ENCODE measurements around the gene MTHFD1L.
"Not testable (repeated sequence)": the region's sequence is repeated elsewhere in the genome, so short reads cannot be mapped to it uniquely, and the experiment has no call there.

MTHFD1L gene

DNA sequence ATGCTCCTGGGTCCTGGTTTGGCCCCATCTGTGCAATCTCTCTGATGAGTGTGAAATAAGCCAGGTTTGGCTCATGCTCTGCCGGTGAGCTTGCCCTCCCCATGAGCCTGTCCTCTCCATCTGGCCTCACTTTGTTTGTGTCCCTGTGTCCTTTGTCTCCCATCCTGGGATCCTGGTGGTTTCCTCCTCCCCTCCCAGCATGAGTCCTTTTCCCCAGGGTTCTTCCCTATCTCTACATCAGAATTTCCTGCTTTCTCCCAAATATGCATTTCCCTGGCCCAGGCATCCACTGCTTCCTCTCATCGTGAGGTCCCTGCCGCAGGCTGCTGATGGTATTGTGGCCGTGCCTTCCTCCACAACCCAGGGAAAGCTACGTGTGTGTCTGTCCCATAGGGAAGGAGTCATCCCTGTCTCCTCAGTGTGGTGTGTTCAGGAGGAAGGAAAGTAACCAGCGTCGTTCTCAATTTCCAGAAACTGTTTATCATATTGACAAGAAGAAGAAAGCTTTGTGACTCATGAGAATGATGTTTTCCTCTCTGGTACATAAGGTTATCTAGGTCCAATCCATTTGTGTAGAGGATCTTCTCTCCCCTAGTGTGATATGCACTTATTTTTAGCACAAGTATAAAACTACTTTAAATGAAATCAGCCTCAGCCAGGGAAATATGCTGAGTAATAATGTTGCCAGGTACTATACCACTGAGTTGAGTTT lies 180.2 kb downstream of the MTHFD1L start:
- not testable (repeated sequence) for DNase-seq

GRCh38 chr6:151051164-151051563 lies 185.7 kb downstream of the MTHFD1L start:
- DNase-seq = no peak

DNA sequence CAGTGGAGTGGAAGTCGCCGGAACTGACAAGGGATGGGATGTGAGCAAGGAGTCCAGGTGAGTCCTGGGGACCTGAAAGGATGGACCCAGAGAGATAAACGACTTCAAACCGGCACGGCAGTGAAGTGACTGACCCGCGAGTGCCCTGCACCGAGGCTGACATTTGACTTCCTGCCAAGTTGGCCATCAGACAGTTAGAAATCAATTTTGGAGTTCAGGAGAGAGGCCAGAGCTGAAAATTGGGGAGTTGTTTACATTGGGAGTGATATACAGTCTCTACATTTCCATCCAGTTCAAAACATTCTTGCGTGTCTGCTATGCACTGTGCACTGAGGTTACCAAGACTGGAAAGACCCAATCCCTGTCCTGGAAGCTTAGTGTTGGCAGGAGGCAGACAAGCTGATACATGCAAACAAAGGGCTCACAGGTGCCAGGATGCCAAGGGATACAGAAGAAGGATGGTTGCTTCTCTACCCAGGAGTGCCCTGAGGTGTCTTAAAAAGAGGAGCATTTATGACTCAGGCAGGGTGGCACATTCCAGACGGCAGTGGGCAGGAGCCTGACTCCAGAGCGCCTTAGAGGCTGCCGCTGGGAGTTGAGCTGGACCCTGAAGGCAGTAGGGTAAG lies 186.6 kb downstream of the MTHFD1L start:
- no peak for DNase-seq

DNA sequence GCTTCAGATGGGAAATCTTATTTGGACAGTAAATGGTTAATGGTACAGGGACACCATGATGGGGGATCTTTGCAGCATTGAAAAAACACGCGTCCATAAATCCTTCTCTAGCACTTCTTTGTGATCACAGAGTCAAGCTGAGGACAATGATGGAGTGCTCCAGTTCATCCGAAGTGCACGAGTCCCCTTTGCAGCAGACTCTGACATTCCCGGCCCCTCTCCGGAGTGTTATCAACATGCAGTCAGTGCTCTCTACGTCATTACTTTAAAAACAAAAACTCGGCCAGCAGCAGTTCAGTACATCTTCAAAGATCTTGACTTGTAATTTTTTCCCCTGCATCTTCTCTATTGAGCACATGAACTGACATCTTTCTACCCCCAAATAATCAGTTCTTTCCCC lies 188.8 kb downstream of the MTHFD1L start:
- no peak for DNase-seq

DNA sequence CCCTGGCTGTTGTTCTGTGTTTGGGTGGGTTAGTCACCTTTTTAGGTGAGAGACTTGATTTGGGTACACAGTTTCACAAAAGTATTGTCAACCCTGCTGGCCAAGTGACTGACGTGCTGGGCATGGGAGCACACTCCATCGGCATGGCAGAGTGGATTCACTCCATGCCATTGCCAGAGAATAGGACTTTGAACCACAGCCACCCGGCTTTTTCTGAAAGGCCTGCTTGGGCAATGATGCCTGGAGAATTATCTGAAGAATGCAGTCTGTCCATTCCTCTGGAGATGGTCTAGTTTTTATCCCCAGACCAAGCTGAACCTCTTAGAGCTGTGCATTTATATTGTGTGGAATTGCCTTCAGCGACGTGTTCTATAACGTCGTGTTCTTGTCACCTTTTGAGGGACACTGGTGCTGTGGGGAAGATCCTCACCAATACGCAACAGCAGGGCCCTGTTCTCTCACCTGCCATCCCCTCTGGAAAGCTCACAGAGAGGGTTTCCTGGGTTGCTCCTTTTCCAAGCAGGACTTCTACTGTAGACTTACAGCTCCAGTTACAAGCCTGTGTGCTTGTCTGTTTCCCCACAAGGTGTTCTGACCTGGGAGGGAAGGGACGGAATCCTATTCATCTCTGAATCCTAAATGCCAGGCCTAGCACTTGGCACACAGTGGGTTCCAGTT lies 190.9 kb downstream of the MTHFD1L start:
- no peak for DNase-seq

- DNase-seq = no peak
These were observed 191.6 kb downstream of the MTHFD1L start for GRCh38 chr6:151057061-151057460.

GRCh38 chr6:151058021-151058733 lies 192.7 kb downstream of the MTHFD1L start:
- DNase-seq = no peak

DNA sequence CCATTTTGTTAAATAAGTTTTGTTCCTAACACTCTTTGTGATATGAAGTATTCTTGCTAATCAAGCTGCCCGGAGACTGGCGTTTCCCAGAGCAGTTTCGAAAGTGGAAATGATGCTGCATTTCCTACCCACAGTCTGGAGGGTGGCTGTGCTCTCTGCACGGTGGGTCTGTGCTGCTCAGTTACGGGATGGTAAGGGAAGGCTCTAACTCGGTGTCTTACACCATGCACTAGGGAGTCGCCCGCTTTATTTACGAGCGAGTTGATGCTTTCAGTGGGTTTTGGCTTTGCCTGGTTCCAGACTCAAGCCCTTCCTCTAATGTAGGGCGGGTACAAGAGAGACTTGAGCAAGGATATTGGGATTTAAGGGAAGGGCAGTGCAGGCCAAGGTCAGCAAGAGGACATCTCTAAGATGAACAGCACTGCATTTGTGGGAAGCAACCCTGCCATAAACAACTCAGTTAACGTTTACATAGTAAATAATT lies 194.2 kb downstream of the MTHFD1L start:
- peak; percentile 75 for DNase-seq

DNA sequence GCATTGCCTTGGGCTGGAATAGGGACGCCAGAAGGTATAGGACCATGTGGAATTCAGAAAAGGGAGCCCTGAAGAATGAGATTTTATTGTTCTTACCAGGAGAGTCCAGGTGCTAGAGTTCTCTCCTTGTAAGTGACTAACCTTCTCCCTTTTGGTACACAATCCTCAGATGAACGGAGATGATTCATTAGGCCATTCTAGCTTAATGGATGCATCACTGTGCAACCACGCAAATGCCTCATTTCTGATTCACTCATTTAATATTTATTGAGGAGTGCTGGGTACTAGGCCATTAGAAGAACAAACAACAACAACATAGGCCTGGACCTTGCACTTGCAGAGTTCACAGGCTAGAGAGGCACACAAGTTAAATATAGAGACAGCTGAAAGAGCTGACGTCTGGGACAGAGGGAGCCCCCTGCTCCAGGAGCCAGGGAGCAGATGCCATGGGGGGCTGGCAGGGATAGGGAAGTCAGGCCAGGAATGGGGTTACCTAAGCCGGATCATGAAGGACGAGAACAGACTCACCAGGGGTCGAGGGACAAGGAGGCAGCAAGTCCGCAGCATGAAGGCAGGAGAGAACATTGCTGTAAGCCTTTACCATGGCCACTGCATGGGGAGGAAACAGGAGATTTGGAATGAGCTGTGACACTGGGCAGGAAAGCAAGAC lies 194.7 kb downstream of the MTHFD1L start:
- DNase-seq = no peak

- no peak for DNase-seq
These were observed 195.4 kb downstream of the MTHFD1L start for GRCh38 chr6:151060766-151061531.

DNA sequence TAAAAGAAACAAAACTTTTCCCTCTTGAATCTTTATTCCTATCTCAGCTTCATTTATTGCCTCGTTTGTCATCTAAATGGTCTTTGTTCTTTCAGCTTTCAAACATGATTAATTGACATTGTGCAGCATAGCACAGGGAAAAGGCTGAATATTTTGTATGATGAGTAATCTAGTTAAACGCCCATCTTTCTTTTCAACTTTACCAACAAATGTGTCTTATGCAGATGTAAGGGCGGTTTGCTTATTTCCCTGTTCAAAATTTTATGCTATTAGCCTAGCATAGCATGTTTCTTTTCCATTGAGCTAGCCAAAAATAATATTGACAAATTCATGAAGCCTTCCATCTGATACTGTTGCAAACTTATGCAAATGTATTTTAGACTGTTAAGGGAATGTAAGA lies 197.8 kb downstream of the MTHFD1L start:
- DNase-seq = no peak

GRCh38 chr6:151063842-151064647 lies 198.5 kb downstream of the MTHFD1L start:
- no peak for DNase-seq

DNA sequence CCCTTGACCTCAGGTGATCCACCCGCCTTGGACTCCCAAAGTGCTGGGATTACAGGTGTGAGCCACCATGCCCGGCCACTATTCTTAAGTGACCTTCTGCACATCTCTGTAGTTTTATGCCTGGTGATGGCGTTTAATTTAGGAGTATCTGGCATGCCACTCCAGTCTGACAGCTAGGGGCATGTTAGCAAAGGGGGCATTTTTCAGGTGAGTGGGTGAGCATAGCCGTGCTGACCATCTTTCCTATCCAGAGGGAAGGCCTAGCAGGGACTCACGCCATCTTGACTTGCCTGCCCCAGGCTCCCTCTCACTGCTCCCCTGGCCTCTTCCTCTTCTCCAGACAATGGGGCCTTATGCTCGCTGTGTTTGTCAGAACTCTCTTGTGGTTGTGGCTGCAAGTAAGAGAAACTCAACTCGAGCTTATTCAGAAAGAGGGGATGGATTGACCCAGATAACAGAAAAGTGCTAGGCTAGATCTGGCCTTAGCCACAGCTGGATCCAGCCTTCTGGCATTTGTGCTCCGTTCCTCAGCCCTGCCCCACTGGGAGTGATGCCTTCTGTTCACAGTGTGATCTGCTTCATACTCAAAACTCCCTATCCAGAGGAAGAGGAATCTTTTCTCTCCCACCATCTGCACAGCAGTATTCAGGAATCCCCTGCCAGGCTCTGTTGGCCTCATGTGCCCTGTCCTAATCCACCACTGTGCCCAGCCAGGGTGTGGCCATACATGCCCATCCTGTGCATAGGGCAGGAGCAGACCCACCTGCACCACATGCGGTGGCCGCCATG lies 199.7 kb downstream of the MTHFD1L start:
- no peak for DNase-seq

DNA sequence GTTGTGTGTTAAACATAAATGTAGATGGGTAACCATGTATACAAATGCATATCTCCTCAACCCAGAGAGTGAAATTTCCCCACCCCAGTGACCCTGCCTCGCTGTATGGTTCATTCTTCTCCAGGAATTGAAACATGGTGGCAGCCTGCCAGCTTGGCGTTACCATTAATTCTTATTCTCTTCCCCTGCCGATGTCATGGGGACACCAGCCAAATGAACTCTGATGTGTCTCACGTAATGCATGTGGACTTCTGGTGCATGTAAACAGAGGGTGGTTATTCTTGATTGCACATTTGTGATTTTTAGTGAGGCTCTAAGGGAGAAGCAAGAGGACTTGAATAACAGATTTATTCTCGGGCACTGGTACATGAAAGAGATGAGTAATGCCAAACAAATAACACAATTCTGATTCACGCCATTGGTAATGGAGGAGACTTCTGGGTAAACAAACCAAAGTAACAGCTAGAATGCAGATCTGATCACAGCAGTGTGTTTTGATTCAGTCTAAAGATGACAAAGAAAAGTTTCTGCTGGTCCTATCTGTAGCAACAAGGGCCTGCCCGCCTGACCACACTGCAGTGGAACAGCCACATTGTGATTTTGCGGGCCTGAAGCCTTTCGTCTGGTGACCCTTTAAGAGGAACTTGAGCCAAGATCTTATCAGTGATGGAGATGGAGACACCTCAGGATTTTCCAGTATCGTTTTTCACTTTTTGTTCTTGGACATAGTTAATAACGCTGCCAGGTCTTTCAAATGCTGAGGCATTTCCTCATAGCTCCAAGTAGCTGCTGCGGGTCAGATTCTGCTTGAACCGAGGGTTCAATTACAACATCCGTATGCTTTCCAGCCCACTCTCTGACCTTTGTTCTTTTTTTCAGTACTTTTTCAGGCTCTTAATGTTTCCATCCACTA lies 202.4 kb downstream of the MTHFD1L start:
- no peak for DNase-seq

GRCh38 chr6:151068761-151069312 lies 203.3 kb downstream of the MTHFD1L start:
- no peak for DNase-seq

DNA sequence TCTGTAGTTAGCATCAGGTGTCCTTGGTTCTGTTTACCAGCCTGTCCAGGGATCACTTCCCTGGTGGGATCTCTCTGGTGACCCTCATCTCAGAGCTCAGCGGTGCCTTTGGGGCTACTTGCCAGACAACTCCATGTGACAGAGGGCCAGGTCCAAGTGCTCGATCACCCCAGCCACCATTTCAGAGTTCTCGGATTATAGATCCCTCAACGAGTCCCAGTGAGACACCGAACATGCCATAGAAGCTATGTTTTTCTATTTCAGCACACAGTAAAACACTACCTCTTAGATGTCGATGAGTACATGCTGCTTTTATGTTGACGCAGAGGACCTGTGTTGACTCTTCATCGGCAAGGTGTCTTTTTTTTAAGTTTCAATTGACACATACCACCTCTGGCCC lies 204.1 kb downstream of the MTHFD1L start:
- DNase-seq = no peak

GRCh38 chr6:151070631-151071051 lies 205.1 kb downstream of the MTHFD1L start:
- DNase-seq = no peak

- DNase-seq = no peak
These were observed 205.8 kb downstream of the MTHFD1L start for GRCh38 chr6:151071295-151071694.

- DNase-seq = no peak
These were observed 207.6 kb downstream of the MTHFD1L start for GRCh38 chr6:151073146-151073545.
